ENCODE results near the gene NLRP8.
"Not testable (repeated sequence)": the region's sequence is repeated elsewhere in the genome, so short reads cannot be mapped to it uniquely, and the experiment has no call there.

Gene NLRP8

DNA sequence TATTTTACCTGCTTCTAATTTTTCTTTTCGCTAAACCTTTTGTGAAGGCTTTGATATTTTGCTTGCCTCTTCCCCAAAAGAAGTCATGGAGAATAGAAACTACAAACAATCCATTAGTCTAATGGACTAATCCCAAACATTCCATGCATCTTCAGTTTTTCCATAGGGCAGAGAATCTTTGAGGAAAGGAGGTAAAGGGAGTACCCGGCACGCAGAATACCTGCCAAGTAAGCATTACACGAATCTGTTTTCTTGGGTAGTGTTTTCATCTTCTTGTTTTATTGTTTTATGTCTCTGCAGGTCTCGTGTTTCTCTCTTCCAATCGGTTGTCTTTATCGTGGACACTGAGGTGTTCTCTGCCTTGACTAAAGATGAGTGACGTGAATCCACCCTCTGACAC, at the start of gene NLRP8:
TSS of gene NLRP8 (plus strand) at position 301 of the 400 bp plus-strand sequence.
- DNase-seq = no peak

DNA sequence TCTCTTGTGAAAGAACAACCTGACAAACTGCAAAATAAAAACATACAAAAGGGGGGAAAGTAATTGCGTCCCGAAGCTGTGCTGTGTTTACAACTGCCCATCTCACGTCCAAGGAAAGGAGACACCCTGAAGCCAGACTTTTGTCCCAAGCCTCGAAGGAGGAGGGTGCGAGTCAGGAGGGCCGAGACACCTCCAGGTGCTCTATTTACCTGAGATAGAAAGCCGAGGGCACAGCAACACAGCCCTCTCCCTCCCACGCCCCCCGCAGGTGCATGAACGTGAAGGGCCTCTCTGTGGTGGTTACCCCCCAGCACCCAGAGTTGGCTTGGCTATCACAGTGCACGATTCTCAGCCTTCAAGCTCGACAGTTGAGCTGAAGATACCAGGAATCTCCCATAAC, 48.7 kb upstream of the NLRP8 start:
- DNase-seq = no peak

DNA sequence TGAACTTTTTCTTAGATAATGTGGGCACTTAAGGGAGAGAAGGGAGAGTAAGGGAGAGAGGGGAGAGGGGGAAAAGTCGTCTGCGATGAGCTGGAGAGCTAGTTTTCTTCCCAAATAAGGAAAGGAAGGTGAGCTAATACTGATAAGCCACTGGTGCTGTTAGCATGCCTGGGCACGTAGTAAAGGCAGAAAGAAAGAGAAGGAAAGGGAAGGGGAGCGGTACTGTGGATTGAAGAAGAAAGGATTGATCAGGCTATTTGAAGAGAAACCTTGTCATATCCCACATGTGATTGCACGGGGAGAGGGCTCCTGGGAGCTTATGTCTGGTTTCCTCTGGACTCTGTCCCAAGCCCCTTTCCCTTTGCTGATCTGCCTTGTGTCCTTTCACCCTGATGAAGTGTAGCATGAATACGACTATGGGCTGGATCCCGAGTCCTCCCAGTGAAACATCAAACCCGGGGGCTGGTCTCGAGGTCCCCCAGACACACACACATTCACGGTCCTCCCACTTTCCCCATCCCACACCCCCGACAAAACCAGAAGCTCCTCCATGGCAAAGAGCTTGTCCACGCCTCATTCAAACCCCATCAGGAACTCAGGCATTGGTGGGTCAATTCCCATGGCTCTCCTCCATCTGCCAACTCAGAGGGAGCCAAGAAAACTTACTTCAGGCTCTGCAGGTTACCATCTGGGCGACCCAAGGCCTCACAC, 46.1 kb upstream of the NLRP8 start:
- no peak for DNase-seq

DNA sequence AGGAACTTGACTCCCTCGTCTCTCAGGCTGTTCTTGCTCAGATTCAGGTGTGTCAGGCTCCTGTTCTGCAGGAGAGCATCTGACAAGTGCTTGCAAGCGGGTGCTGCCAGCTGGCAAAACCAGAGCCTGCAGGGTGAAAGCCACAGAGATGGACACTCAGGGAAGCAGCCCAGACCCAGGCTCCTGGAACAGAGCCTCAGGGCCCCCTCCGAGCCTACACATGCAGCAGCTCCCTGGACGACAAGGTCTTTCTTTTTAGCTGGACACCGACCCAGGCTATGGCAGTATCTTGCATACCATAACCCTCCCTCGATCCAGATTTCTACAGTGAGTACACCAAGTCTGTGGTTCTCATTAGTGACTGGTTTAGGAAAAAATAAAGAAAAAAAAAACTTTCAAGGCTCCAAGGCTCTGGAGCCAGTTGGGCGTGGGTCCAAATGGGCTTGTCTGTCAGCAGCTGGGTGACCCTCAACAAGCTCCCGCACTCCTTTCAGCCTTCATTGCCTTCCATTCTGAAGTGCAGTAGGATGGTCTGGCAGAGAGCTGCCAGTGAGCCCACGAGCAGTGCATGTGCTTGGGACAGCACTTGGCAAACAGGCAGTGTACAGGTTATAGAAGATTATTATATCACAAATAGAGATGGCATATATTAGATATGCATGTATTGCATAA, 45.4 kb upstream of the NLRP8 start:
- no peak for DNase-seq

DNA sequence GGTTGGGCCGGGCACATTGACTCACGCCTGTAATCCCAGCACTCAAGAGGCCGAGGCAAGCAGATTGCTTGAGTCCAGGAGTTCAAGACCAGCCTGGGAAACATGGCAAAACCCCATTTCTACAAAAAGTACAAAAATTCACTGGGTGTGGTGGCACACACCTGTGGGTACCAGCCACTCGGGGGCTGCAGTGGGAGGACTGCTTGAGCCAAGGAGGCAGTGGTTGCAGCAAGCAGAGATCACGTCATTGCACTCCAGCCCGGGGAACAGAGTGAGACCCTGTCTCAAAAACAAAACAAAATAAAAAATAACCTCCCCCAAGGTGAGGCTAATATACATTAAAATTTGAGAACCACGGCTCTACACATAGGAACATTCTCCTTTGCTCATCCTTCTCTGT, 40.3 kb upstream of the NLRP8 start:
- DNase-seq = no peak

DNA sequence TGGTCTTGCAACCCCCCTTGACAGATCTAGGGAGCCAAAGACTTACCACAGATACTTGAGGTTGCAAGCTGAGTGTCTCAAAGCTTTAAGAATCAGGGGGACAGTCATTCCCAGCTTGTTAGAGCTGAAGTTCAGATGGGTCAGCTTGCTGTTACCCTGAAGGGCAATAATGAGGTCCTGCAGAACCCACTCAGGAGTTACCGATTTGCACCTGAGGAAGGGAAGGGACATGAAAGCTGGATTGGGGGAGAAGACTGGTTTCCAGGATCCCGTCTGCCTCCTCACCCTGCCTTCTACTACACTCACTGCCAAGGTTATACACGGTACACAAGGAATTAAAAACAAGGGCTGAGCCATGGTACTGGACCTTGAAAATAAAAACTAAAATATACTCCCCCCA, 39.9 kb upstream of the NLRP8 start:
- no peak for DNase-seq

DNA sequence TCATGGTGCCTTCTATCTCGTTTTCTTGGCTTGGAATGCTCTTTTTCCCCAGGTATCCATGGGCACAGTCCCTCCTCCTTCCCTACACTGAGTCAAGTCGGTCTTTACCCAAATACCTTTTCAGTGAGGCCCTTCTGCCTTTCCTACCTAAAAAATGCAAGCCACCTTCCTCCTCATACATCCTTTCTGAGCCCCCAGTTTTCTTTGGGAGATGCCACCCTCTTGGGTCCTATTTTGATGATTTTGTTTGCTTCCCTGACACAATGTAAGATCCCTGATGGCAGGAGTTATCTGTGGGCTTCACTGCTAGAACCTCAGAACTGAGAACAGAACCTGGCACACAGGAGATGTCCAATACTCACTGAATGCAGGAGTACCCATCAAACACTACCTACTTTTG, 37.8 kb upstream of the NLRP8 start:
- DNase-seq = no peak

DNA sequence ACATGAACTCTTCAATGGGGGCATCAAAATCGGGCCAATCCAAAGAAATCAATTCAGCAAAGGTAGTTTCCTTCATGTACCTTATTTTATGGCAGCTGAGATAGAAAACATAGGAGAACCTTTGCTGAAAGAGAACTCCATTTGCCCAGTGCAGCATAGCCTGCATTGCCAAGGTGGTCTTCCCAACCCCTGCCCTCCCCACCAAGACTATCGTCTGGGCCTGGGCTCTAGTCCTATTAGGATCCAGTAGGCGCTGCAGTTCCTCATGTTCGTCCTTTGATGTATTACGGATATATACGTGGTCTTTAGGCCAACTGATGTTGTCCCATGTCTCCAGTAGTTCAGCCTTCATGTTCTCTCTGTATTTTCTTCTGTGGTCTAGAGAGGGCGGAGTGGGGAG, 34.7 kb upstream of the NLRP8 start:
- DNase-seq = no peak

DNA sequence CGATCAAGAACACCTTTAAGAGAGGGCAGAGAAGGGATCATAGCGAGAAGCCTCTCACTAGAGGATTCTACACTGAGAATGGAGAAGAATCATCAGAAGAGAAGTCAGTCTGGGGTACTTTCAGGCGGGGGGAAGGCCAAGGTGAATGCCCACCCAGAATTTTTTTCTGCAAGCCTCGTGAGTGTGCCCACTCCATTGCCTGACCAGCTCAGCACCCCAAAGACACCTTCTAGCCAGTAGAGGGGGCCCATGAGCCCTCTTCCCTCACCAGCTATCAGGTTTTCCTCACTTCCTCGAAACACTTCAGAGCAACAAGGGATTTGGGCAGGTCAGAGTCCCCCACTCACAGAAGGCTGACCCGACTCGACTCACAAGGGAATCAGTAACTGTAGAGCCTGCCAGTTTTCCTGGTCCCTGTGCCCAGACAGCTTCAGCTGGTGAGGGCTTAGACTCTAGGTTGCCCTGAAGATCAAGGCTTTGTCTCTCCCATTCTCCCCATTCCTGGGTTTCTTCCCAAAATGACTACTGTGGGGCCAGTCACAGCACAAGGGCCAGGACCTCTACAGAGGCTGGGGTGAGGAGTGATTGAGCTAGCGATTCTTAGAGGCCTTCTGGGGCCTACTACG, 33.9 kb upstream of the NLRP8 start:
- DNase-seq = no peak

DNA sequence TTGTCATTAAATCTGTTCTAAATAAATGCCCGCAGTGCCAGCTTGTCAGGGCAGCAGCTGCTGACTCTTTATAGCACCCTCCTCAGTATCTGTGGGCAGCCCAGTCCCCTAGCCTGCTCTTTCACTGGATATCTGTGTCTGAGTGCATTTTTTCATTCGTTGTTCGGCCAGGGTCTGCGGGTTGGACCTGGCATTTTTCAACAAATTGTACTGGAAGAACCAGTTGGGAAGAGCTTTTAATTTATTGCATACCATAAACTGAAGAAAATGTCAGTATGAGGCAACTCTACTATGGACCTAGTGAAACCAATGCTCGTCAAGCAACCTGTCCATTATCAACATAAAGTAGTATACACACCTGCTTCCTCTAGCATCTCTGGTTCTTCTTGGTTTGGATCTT, 24.1 kb upstream of the NLRP8 start:
- no peak for DNase-seq

DNA sequence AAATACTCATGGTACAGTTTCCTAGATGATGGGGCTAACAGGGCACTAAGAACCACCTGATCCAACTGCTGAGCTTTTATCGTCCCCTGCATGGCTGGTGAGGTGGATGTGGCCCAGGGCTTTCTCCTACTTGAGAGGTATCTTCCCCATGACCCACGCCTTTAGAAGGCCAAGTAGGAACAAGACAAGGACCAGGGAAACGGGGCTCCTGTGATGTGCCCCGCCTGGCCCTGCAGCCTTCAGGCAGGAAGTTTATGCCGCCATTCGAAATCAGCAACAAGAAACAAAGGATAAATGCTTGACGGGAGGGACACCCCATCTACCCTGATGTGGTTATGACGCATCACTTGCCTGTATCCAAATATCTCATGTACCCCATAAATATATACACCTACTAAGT, 19.6 kb upstream of the NLRP8 start:
- DNase-seq = no peak

DNA sequence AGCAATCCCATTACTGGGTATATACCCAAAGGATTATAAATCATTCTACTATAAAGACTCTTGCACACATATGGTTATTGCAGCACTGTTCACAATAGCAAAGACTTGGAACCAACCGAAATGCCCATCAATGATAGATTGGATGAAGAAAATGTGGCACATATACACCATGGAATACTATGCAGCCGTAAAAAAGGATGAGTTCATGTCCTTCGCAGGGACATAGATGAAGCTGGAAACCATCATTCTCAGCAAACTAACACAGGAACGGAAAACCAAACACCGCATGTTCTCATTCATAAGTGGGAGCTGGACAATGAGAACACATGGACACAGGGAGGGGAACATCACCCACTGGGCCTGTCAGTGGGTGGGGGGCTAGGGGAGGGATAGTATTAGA, 18.4 kb upstream of the NLRP8 start:
- not testable (repeated sequence) for DNase-seq

DNA sequence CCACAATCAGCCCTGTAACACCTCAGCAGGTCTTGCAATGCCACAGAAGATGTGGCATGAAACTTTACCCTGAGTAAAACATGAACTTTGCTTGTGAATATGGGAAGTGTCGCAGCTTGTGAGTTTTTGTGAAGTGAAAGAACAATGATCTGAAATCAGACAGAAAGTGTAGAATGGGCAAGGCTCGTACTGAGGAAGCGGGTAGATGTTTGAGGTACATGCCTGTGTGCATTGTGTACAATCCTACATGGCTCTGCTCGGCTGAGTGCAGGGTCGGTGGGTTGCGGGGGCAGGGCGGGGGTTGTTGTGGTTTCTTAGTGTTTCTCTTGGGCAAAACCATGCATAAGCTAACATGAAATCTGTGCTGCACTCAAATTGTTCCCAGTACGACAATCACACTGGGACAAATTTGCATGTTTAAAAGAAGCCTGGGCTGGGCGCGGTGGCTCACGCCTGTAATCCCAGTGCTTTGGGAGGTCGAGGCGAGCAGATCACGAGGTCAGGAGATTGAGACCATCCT, 16.6 kb upstream of the NLRP8 start:
- no peak for DNase-seq

DNA sequence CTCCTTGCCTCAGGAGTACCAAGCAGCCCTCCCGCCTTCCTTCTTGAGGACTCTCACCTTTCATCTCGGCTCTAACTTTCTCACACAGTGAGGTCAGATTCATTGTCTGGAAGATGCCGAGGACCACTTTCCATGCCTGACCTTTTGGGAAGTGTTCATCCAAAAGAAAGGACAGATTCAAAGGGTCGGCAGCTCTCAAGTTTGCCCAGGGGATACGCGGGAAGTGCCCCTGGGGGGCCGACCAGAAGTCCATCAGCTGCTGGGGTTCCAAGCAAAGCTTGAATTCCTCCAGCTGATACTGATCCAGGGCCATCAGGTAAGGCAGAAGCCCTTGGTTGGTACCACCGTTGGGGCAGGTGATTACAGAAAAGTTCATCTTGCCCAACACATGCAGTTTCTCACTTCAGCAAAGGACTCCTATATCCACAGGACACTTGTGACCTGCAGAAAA, 15.7 kb upstream of the NLRP8 start, which contains the start of gene NLRP13:
TSS of gene NLRP13 (minus strand) at position 401 of the 451 bp plus-strand sequence. CDS start at position 376, 25 bp downstream.
- DNase-seq = no peak

DNA sequence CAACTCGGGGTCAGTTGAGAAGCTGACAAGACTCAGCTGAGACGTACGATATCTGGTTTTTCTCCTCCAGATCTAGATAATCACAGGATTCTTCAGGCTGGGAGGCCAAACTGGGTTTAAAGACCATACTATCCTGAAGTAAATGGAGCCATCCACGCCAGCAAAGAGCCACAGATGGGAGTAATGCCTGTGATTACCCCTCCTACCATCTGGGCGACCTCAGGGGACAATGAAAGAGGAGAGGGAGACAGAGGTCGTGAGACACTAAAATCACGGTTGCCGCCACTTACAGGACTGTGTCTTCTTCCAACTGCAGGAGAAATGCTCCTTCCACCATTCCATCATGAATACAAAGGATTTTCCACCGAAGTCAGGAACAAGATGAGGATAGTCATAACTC, 12.4 kb upstream of the NLRP8 start:
- DNase-seq = no peak

DNA sequence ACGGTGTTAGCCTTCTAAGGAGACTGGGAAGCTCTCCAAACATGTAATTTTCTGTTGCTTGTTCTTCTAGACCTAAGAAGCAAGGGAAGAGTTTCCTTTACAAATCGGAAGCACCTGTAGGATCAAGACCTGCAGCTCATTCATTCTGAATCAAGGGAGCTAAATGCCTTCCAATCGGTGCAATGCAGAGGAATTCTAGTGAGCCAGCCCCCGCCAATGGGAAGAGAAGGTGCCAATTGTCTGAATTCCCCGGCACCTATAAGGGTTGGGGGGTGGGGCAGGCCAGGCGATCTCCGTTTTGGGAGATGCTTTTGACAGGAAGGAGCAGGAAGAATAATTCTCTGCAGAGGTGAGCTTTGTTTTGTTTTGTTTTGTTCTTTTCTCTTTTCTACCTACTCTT, 8.4 kb upstream of the NLRP8 start:
- DNase-seq = no peak

DNA sequence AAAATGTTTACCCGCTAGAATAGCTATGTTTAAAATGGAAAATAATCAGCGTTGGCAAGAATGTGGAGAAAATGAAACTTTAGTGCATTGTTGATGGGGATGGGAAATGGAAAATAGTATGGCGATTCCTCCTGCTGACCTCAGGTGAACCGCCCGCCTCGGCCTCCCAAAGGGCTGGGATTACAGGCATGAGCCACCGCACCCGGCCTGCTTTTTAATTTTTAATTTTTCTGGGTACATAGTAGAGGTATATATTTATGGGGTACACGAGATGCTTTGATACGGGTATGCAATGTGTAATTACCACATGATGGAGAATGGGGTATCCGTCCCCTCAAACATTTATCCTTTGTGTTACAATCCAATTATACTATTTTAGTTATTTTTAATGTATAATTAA, 7.3 kb upstream of the NLRP8 start:
- no peak for DNase-seq

DNA sequence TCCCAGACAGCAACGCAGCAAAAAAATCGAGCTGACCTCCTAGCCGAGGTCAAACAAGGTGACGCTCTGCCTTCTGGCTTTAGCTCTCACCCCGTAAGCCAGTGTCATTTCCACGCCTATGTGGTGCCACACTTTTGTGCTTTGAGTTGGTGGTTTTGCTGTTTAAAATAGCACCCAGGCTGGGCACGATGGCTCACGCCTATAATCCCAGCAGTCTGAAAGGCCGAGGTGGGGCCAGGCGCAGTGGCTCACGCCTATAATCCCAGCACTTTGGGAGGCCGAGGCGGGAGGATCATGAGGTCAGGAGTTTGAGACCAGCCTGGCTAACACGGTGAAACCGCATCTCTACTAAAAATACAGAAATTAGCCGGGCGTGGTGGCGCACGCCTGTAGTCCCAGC, 2.9 kb downstream of the NLRP8 start:
- DNase-seq = not testable (repeated sequence)

DNA sequence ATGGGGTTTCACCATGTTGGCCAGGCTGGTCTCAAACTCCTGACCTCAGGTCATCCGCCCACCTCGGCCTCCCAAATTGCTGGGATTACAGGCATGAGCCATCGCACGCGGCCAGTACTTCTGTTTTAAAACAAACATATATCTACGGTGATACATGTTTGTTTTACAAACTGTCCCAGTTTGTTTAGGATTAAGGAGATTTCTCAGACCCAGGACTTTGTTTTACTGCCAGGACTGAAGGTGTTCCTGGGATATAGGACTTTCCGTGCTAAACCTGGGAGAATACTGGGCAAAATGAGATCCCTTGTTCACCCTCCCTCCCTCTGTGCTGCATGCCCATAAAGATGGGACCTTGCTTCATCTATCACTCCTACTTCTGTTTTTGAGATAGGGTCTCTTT, 8.8 kb downstream of the NLRP8 start:
- DNase-seq = no peak

DNA sequence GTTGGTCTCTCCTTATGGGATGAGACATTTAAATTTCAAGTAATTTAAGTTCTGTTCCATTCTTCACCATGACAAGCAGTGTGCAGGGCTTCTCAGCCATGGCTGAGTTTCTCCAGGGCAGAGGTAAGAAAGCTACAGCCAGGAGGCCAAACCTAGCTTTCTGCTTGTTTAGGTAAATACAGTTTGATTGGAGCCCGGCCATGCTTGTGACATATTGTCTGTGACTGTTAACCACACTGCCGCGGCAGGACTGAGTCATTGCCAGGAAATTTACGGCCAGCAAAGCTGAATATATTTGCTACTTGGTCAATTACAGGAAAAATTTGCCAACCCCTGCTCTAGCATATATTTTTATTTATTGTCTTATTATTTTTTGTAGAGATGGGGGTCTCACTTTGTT, 10.7 kb downstream of the NLRP8 start:
- no peak for DNase-seq

DNA sequence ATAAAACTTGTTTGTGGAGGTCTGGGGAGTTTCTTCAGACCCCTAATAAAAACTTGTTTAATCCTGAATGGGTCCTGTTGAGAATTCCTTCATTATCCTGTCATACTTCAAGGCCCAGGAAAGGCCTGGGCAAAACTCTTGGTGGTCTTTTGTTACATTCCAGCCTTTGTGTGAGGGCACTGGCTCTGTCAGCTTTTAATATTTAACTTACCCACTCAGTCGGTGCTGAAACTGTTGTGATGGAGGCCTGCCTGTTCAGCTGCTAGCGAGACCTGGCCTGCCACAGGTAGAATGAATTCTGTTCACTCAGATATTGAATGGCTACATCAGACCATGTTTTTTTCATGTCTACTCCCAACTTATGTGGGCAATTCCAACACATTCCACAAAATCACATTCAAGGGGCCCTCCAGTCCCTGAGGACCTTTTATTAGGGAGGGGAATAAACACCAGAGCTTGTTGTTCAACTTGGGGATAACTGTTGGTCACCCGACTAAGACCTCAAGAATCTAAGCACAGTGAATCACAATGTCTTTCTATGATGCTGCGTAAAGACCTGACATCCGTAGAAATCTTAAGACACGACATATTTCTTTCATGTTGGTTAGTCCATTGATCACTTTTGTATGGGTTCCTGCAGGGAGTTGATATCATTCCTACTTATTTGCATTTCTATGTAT, 12.5 kb downstream of the NLRP8 start:
- no peak for DNase-seq

DNA sequence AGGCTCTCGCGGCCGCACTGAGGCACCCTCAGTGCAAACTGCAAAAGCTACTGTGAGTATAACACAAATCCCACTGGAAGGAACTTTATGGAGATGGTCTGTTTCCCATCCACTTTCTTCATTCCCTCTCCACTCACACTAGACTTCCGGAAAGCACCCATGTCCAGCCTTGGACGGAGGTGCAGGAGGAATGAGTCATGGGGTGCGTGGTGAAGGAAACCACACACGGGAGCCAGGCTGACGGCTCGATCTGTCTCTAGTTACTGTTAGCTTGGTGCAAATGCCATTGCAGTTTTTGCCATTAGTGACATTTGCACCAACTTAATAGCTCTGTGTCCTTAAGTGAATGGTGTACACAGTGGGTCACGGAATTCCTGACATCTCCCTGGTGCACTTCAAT, 14.6 kb downstream of the NLRP8 start:
- no peak for DNase-seq

DNA sequence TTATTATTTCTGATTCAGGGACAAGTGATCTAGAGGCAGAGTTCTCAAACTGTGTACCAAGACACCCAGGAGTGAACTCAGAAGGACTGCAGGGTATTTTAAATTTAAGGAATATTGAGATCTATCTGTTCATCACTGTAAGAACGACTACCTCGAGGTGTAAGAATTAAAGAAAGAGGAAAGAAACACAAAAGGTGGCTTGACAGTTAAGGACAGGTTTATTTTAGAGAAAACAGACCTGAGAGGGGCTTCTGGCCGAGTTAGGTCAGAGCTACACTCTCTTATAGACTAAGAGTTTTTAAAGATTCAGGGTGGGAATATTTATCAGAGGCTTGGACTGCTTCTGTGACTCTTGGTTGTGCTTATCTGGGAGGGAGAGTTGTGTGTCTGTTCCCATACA, 26.4 kb downstream of the NLRP8 start:
- DNase-seq = no peak

Measured in COR-L47 (cell line).